Renal pelvis (tissue), 12 donors: ENCODE measurements around the gene NUDT11. TPM values are rescaled to one million over a fixed set of nuclear protein-coding genes. Genes with fewer than 3 reads are reported as not detected.
"Not testable (repeated sequence)": the region's sequence is repeated elsewhere in the genome, so short reads cannot be mapped to it uniquely, and the experiment has no call there.

Experiments used
- DNase-seq: peaks from one replicate; pipeline ENCODE4 v3.0.0-alpha.2; 2013
- long read RNA-seq, 16 experiments: transcript quantifications; one replicate each; lab custom pipeline, GENCODE V29; 2026
- polyA plus RNA-seq, 3 donors: library from polyadenylated mRNA; unstranded; fragments of 120-200 nt; gene quantifications; one replicate each; pipeline ENCODE4 v1.2.1, GENCODE V29; 2013; ENCODE audit not compliant: insufficient read length in 3 of 3

Gene NUDT11
- polyA plus RNA-seq = 10 to 100 TPM in 2 of 3 donors, 1 to 10 TPM in 1; 9.5 to 14.3 (median 13.0) TPM
- long read RNA-seq, donor 1, transcript NUDT11-201 (2 exons, 2,385 nt) = major isoform, 11 of 11 reads
- long read RNA-seq, donor 1, partial matches to known transcripts = 0 of 11 reads
- long read RNA-seq, donor 1, other reads (novel, unspliced or antisense) = 0 of 11 reads
- long read RNA-seq, donor 2, transcript NUDT11-201 (2 exons, 2,385 nt) = major isoform, 10 of 10 reads
- long read RNA-seq, donor 2, partial matches to known transcripts = 0 of 10 reads
- long read RNA-seq, donor 2, other reads (novel, unspliced or antisense) = 0 of 10 reads
- long read RNA-seq, donor 3, transcript NUDT11-201 (2 exons, 2,385 nt) = major isoform, 8 of 8 reads
- long read RNA-seq, donor 3, partial matches to known transcripts = 0 of 8 reads
- long read RNA-seq, donor 3, other reads (novel, unspliced or antisense) = 0 of 8 reads
- long read RNA-seq, donor 4, transcript NUDT11-201 (2 exons, 2,385 nt) = major isoform, 6 of 6 reads
- long read RNA-seq, donor 4, partial matches to known transcripts = 0 of 6 reads
- long read RNA-seq, donor 4, other reads (novel, unspliced or antisense) = 0 of 6 reads
- long read RNA-seq, donor 5, partial matches to known transcripts = 5 of 9 reads
- long read RNA-seq, donor 5, other reads (novel, unspliced or antisense) = 0 of 9 reads
- long read RNA-seq, donor 6, transcript NUDT11-201 (2 exons, 2,385 nt) = major isoform, 6 of 6 reads
- long read RNA-seq, donor 6, partial matches to known transcripts = 0 of 6 reads
- long read RNA-seq, donor 6, other reads (novel, unspliced or antisense) = 0 of 6 reads
- long read RNA-seq, donor 7, transcript NUDT11-201 (2 exons, 2,385 nt) = major isoform, 6 of 6 reads
- long read RNA-seq, donor 7, partial matches to known transcripts = 0 of 6 reads
- long read RNA-seq, donor 7, other reads (novel, unspliced or antisense) = 0 of 6 reads
- long read RNA-seq, donor 8, transcript NUDT11-201 (2 exons, 2,385 nt) = major isoform, 5 of 5 reads
- long read RNA-seq, donor 8, partial matches to known transcripts = 0 of 5 reads
- long read RNA-seq, donor 8, other reads (novel, unspliced or antisense) = 0 of 5 reads
- long read RNA-seq, donor 9, transcript NUDT11-201 (2 exons, 2,385 nt) = major isoform, 9 of 9 reads
- long read RNA-seq, donor 9, partial matches to known transcripts = 0 of 9 reads
- long read RNA-seq, donor 9, other reads (novel, unspliced or antisense) = 0 of 9 reads
- long read RNA-seq, donor 10, transcript NUDT11-201 (2 exons, 2,385 nt) = major isoform, 9 of 9 reads
- long read RNA-seq, donor 10, partial matches to known transcripts = 0 of 9 reads
- long read RNA-seq, donor 10, other reads (novel, unspliced or antisense) = 0 of 9 reads
- long read RNA-seq, donor 11, transcript NUDT11-201 (2 exons, 2,385 nt) = major isoform, 7 of 7 reads
- long read RNA-seq, donor 11, partial matches to known transcripts = 0 of 7 reads
- long read RNA-seq, donor 11, other reads (novel, unspliced or antisense) = 0 of 7 reads
- long read RNA-seq, donor 12, transcript NUDT11-201 (2 exons, 2,385 nt) = major isoform, 5 of 5 reads
- long read RNA-seq, donor 12, partial matches to known transcripts = 0 of 5 reads
- long read RNA-seq, donor 12, other reads (novel, unspliced or antisense) = 0 of 5 reads
- long read RNA-seq, donor 13, partial matches to known transcripts = 0 of 3 reads
- long read RNA-seq, donor 13, other reads (novel, unspliced or antisense) = 0 of 3 reads
- long read RNA-seq, donor 14, transcript NUDT11-201 (2 exons, 2,385 nt) = major isoform, 15 of 15 reads
- long read RNA-seq, donor 14, partial matches to known transcripts = 0 of 15 reads
- long read RNA-seq, donor 14, other reads (novel, unspliced or antisense) = 0 of 15 reads
- long read RNA-seq, donor 15, transcript NUDT11-201 (2 exons, 2,385 nt) = major isoform, 9 of 9 reads
- long read RNA-seq, donor 15, partial matches to known transcripts = 0 of 9 reads
- long read RNA-seq, donor 15, other reads (novel, unspliced or antisense) = 0 of 9 reads
- long read RNA-seq, donor 16, transcript NUDT11-201 (2 exons, 2,385 nt) = major isoform, 6 of 6 reads
- long read RNA-seq, donor 16, partial matches to known transcripts = 0 of 6 reads
- long read RNA-seq, donor 16, other reads (novel, unspliced or antisense) = 0 of 6 reads

GRCh38 chrX:51496501-51497291 lies at the start of gene NUDT11:
NUDT11 (minus strand) TSS chrX:51496592; CDS start chrX:51496444, 148 bp downstream.
- DNase-seq = peak; percentile 67

GRCh38 chrX:51520393-51520792 lies 24.0 kb upstream of the NUDT11 start:
- no peak for DNase-seq

GRCh38 chrX:51519131-51519530 lies 22.7 kb upstream of the NUDT11 start:
- not testable (repeated sequence) for DNase-seq

GRCh38 chrX:51507551-51507950 lies 11.2 kb upstream of the NUDT11 start:
- DNase-seq = no peak

GRCh38 chrX:51495701-51496488 lies 497 bp downstream of the NUDT11 start:
- DNase-seq = not testable (repeated sequence)

- DNase-seq = no peak
Observed at GRCh38 chrX:51494409-51494808, 2.0 kb downstream of the NUDT11 start.

GRCh38 chrX:51487960-51488267 lies 8.5 kb downstream of the NUDT11 start:
- DNase-seq = no peak

GRCh38 chrX:51484616-51485015 lies 11.8 kb downstream of the NUDT11 start:
- DNase-seq = no peak

- not testable (repeated sequence) for DNase-seq
Observed at GRCh38 chrX:51482411-51482810, 14.0 kb downstream of the NUDT11 start.

GRCh38 chrX:51476930-51477329 lies 19.5 kb downstream of the NUDT11 start:
- no peak for DNase-seq

GRCh38 chrX:51463322-51463721 lies 33.1 kb downstream of the NUDT11 start:
- no peak for DNase-seq

GRCh38 chrX:51461053-51462044 lies 35.0 kb downstream of the NUDT11 start:
- peak; percentile 33 for DNase-seq

GRCh38 chrX:51459125-51459524 lies 37.3 kb downstream of the NUDT11 start:
- DNase-seq = no peak

- DNase-seq = peak; percentile 12
Observed at GRCh38 chrX:51456814-51457213, 39.6 kb downstream of the NUDT11 start.

GRCh38 chrX:51456246-51456645 lies 40.1 kb downstream of the NUDT11 start:
- no peak for DNase-seq

GRCh38 chrX:51440365-51440764 lies 56.0 kb downstream of the NUDT11 start:
- no peak for DNase-seq
